Esophagus mucosa (tissue), 1 donor: Measurements from ENCODE around the gene OVOL2. TPM values are rescaled to one million over a fixed set of nuclear protein-coding genes. Genes with fewer than 3 reads are reported as not detected.
"Not testable (repeated sequence)": the region's sequence is repeated elsewhere in the genome, so short reads cannot be mapped to it uniquely, and the experiment has no call there.

Experiments used
- ATAC-seq: fragments of 200-7000 bp; cut with Tn5 transposase; one replicate; pipeline ENCODE4 v1.9.1; 2020
- total RNA-seq: library from RNA; stranded (reverse); gene quantifications from one replicate; pipeline ENCODE4 v1.2.4, GENCODE V29; 2023
- donor health status: DM: yes; HTN: yes; CAD: no.

OVOL2 gene
- total RNA-seq, 1 donor from 2014 or later: 11.0 TPM

GRCh38 chr20:18056174-18057100, 1.3 kb downstream of the OVOL2 start:
- peak; percentile 83 for ATAC-seq

- no peak for ATAC-seq
These were observed 2.5 kb downstream of the OVOL2 start for GRCh38 chr20:18055261-18055660.

GRCh38 chr20:18052856-18053255, 4.9 kb downstream of the OVOL2 start:
- ATAC-seq: no peak

DNA sequence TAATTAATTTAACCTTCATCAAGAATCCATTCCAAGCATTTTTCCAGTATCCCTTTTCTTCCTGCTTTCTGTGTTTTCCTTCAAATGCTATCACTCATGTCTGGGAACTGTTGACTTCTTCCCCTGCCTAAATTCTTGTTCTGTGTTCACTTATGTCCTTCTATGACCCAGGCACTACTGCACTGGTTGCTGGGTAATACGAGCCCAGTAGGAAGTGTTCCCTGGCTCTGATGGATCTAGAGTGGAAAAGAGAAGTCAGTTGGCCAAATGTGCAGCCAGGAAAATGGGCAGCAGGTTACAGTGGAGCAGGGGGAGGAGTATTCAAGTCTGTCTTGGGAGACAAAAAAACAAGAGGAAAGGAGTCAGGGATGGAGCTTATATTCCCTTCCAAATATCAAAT, 7.1 kb downstream of the OVOL2 start:
- no peak for ATAC-seq

GRCh38 chr20:18048176-18048575, 9.5 kb downstream of the OVOL2 start:
- no peak for ATAC-seq

- peak; percentile 70 for ATAC-seq
These were observed 11.2 kb downstream of the OVOL2 start for GRCh38 chr20:18046535-18046934.

GRCh38 chr20:18042229-18042628, 15.5 kb downstream of the OVOL2 start:
- no peak for ATAC-seq

- ATAC-seq: no peak
These were observed 16.3 kb downstream of the OVOL2 start for GRCh38 chr20:18041462-18041861.

DNA sequence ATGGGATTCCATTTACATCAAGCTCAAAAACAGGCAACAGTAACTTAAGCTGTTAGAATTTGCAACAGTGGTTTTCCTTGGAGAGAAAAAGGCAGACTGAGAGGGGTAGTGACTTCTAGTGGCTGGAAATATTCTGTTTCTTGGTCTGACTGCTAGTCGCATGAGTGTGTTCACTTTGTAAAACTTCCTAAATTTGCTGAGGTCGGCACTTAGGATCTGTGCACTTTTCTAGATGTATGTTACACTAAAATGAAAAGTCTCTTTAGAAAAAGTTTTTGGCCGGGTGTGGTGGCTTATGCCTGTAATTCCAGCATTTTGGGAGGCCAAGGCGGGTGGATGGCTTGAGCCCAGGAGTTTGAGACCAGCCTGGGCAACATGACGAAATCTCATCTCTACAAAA, 18.7 kb downstream of the OVOL2 start:
- ATAC-seq: no peak

GRCh38 chr20:18034039-18034438, 23.7 kb downstream of the OVOL2 start:
- ATAC-seq: no peak

DNA sequence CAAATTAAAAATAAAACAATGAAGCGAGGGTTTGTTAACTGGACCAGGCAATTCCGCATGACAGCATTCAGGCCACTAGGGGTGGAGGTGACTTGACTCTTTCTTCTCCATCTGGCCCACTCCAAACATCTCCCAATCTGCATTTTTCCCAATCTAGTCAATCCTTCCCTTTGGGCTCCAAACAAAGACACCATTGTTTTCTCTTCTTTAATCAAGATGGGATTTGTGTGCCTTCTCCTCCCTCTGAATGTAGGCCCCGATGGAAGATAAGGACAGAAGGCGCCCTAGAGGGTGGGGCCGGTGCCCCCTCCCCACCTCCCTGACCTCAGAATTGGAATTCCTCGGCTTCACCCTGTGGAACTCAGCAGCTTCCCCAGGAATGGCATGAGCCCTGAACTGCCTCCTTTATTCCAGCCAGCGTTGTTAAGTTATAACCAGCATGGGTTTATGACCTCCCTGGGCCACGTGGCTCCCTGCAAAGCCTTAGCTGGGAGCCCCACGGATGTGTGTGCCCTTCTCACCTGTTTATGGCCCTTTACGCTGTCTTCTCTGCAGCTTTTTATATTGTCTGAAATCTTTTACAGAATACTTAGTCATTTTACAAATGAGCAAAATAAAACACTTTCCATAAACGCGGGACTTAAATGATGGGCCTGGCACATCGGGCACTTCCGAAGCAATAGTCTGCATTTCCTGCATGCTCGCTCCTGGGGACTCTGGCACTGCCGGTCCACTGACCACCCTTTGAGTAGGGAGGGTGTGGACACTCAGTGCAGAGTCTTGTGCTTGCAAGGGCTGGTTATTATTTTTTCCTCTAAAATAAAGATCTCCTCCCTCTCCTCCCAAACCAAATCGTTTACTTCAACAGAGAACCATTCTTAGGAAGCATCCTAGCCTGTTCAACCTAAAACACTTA, 24.5 kb downstream of the OVOL2 start:
- ATAC-seq: no peak

DNA sequence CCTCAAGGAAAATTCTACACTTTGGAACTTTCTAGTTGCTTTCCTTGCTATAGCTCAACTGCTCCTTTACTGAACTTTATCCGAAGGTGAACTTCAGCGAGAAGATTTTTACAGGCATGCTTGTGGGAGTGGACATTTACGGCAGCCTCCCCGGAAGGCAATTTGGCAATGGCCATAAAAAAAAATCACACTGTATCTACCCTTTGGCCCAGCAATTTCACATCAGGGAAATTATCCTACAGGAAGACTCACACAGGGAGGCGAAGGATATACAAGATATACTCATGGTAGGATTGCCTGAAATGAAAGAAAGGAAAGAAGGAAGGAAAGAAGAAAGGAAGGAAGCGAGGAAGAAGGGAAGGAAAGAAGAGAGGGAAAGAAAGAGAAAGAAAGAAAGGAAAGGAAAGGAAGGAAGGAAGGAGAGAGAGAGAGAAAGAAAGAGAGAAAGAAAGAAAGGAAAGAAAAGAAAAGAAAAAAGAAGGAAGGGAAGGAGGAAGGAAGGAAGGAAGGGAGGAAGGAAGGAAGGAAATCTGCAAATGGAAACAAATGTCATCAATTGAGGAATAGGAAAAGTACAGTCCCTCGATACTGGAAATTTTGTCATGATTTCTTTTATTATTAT, 25.7 kb downstream of the OVOL2 start:
- no peak for ATAC-seq

DNA sequence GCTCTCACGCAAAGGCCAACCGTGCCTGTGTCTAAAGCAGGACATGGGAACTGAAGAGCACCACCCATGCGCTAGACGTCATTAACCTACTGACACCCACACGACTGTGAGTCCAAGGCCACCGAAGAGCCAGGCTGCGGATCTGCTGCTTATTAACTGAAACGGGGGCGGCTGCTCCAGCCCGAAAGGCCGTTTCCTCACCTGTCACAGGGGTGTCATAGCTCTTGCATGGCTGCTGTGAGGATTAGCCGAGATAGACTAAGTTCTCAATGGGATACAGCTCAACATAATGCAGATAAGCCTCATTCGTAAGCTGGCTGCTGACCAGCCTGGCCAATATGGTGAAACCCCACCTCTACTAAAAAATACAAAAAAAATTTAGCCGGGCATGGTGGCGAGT, 26.7 kb downstream of the OVOL2 start:
- ATAC-seq: no peak

- no peak for ATAC-seq
These were observed 27.7 kb downstream of the OVOL2 start for GRCh38 chr20:18030020-18030419.

DNA sequence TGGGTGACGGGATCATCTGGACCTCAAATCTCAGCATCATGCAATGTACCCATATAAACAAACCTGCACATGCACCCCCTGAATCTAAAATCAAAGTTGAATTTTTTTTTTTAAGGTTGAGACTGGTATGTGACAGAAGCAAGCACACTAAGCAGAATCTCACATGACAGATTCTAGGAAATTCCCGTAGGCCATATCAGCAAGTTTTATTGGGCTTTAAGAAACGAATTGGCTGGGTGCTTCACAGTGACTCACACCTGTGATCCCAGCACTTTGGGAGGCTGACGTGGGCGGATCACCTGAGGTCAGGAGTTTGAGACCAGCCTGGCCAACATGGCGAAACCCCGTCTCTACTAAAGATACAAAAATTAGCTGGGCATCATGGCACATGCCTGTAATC, 30.7 kb downstream of the OVOL2 start:
- ATAC-seq: not testable (repeated sequence)

DNA sequence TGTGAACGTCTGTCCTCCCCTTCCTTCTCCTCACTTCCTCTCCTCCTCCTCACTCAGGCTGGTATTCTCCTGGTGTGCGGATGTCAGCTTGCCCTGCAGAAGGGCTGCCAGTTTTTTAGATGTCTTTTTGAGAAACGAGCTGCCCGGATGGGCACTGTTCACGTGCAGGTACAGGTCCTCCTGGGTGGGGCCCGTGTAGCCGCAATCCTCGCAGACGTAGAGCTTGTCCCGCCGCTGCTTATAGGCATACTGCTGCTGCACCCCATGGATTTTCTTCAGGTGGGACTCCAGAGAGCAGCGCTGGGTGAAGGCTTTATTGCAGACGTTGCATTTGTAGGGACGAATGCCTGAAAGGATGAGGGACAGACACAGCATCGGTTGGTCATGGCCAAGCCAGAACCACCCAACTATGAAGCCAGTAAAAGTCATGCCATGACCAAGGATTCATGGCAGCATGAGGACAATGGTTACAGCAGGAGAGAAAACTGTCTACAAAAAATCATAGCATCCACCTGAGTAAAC, 33.0 kb downstream of the OVOL2 start:
- no peak for ATAC-seq

DNA sequence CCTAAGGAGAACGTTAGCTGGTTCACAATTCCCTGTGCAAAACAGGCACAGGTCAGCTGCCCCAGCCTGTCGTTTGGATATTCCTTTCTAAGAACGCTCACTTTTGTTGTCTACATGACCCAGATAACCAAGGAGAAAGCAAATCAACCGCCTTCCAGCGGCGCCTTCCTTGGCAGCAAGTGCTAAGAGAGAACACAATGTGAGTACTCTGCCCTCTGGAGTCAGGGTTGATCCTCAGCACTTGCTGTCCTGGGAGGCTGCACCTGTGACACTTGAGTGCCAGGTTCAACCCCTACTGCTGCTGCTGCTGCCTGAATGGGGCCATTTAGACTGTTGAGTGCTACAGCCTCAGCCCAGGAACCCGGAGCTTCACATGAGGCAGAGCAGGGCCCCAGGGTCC, 36.8 kb downstream of the OVOL2 start:
- no peak for ATAC-seq

- peak; percentile 60 for ATAC-seq
These were observed 38.6 kb downstream of the OVOL2 start for GRCh38 chr20:18019068-18019467.

DNA sequence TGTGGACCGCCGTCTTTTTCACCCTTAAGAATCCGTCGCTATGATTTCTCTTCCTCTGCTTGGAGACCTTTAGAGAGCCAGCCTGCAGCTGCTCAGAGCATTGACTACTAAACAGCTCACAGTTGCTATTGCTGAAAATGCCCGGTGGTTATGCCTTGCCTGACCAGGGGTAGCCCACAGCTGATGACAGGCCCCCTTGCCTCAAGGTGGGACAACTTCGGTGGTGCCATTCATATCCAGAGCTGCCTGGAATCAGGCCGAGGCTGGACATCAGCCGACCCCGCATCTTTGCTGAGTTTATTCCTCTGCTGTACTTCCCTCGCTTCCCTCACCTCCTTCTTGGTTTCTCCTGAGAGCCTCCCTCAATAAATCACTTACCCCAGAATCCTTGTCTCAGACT, 39.6 kb downstream of the OVOL2 start:
- no peak for ATAC-seq

DNA sequence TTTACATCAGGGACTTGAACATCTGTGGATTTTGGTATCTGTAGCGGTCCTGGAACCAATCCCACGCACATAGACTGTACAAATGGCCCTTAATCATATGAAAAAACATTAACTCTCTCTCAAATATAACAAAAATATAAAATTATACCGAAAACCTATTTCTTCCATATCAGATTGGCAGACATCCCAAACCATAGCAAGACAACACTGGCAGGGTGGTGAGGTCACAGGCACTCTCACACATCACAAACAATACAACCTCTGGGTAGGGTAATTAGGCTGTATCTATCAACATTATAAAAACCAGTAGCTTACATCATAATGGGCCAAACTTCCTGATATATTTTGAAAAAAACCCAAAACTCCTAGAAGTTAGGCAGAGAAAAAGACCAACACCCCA, 40.9 kb downstream of the OVOL2 start:
- ATAC-seq: no peak

DNA sequence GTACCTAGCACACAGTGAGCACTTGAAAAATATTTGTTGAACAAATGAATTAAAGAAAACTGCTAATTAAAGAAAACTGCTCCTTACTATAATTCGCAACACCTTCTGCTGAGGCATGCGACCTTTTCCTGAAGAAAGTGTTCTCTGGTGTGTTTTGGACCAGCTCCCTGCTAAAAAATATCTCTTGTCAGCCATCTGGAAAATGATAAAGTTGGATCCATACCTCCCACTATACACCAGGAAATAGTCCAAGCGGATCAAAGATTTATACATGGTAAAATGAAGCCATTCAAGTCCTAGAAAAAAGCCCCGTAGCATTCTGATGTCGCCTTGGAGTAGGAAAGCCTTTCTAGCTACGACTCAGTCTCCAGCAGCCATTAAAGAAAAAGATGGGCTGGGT, 43.3 kb downstream of the OVOL2 start:
- no peak for ATAC-seq

- no peak for ATAC-seq
These were observed 44.8 kb downstream of the OVOL2 start for GRCh38 chr20:18012901-18013300.
